Retina (tissue), 1 donor: ENCODE results near the gene RWDD3.
A peak's percentile ranks its signal among the peaks of the same experiment; 100 is the strongest.

Experiments used
- DNase-seq: peaks from one replicate; pipeline ENCODE4 v3.0.0-alpha.2; 2016

RWDD3 gene

GRCh38 chr1:95230768-95231191 is 3.2 kb upstream of the RWDD3 start:
- DNase-seq: no peak

DNA sequence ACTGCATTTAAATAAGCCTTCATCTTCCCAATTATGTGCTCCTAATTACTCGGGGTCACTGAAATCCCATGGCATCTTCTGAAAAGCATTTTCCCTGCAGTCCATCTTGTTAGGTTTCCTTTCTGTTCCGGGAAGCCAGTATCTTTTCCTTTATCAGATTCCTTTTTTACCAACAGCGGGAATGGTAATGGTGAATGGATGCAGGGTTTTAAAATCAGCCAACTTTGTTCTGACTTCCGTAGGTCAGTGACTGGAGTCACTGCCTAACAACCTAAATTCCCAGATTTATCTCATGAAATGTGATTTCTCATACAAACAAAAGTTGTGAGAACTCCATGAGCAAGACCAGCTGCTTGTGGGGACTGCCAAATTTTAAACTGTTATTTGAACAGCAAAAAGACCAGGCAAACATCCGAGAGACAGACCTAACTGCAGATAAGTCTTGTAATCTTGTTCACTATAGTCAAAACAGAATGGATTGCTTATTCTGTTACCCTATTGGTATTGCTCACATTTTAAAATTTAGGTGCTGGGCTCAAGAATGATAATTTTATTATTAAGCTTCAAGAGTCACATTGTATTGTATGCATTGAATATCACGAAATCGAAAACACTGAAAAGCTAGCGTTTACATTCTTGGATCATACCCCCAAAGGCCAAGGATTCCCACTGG is 1.2 kb upstream of the RWDD3 start:
- DNase-seq: peak; percentile 28

GRCh38 chr1:95233319-95233736 is 682 bp upstream of the RWDD3 start:
- DNase-seq: no peak

GRCh38 chr1:95236784-95237575 is 3.0 kb downstream of the RWDD3 start:
- peak; percentile 65 for DNase-seq

DNA sequence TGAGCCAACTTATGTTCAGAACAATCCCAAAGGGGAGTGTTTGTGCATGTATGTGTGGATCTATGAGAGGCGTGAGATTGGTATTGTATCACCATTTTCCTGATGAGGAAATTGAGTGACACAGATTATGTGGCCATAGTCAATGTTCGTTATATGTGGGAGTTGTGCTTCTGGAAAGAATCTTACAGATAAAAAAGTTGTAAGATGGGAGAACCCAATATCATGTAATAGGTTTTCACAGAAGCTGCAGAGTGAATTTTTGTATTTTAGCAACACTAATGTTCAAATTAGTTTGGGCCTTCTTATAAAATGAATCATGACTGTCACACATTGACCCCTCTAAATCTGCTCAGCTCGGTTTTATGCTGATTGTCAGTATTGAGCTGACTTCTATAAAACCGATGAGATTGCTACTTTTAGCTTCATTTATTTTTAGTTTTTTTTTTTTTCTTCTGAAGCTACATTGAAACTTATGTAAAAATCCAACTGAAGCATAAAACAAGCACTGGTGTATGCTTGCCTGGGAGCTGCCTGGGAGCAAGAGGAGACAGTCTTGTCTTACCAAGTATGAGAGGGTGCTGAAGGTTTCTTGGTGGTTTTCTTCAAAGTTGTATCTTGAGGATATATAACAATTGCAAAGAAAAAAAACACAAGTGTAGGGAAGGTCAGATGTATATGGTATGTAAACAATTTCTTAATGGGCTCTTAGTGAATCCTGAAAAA is 4.1 kb downstream of the RWDD3 start:
- DNase-seq: no peak

DNA sequence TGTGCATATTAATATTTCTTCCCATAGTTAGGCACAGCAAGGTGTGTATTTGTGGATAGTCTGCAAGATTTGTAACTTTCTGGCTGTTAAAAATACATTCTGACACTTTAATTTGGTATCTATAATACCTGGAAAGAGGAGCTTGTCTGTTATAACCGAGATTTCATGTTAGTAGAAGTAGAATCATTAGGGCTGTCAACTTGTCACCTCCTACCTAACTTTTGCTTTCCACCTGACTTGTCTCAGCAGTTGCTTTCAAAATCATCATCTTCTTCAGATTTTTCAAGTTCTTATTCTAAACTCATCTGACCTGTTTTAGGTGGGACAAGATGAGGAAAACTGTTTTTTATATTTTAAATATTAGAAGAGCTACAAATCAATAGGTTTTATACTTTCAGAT is 11.0 kb downstream of the RWDD3 start:
- no peak for DNase-seq

DNA sequence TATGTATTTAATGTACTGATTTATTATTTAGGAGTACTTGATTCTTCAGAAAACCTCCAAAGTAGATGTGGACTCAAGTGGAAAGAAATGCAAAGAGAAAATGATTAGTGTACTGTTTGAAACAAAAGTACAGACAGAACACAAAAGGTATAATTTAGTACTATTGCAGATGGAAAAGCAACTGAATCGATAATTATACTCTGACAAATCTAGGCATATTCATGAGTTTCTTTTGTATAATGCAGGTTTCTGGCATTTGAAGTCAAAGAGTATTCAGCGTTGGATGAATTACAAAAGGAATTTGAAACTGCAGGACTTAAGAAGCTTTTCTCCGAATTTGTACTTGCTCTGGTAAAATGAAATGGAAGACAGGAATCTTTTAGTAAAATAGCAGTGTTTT is 12.5 kb downstream of the RWDD3 start:
- DNase-seq: no peak

DNA sequence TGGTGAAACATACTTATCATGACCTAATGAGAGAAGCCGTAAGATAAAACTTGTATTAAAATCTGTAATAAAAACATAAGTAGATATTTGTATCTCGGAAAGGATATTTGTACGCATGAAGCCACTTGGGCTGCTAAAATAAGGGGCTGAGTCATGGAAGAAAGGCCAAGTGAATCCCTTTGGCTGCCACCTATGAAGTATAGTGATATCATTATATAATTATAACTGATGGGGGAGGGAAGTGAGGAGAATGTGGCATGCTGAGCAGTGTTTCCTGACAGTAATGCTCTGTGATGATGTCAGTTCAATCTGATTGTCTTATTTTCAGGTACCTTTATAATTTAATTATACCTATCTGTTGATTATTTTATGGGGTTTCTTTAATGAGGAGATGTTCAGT is 13.6 kb downstream of the RWDD3 start:
- DNase-seq: no peak

DNA sequence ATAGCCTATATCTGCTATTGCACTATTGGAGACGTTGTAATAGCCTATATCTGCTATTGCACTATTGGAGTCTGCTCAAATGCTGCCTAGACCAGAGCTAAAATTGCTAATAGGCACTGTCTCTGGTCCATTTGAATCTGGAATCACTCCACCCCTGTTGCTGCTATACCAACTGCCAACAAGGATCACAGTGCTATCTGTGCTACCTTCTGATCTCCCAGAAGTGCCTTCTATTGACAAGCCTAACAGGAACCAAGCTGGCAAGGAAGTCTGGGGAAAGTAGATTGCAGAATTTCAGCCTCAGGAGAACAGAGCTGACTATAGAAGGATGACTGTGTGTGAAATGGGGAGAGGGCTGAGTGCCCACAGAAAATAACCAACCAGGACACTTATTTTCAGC is 15.9 kb downstream of the RWDD3 start:
- DNase-seq: no peak

- no peak for DNase-seq
Measured at GRCh38 chr1:95252422-95252821, 18.4 kb downstream of the RWDD3 start.

DNA sequence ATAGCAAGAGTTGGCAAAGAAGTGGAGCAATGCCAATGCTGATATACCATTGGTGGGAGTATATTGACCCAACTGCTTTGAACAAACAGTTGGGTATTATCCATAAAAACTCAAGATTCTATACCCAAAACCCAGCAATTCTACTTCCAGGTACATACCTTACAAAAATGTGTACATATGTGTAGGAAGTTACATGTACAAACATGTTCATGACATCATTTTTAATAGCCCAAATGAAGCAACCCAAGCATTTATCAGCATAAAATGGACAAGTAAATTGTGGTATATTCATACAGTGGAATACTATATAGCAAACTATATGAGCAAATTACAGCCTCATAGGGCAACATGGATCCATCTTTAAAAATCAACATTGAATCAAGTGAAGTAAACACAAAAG is 20.9 kb downstream of the RWDD3 start:
- DNase-seq: no peak

GRCh38 chr1:95255826-95256225 is 21.8 kb downstream of the RWDD3 start:
- DNase-seq: no peak

GRCh38 chr1:95257758-95258157 is 23.7 kb downstream of the RWDD3 start:
- no peak for DNase-seq

- no peak for DNase-seq
Measured at GRCh38 chr1:95259245-95259644, 25.2 kb downstream of the RWDD3 start.

DNA sequence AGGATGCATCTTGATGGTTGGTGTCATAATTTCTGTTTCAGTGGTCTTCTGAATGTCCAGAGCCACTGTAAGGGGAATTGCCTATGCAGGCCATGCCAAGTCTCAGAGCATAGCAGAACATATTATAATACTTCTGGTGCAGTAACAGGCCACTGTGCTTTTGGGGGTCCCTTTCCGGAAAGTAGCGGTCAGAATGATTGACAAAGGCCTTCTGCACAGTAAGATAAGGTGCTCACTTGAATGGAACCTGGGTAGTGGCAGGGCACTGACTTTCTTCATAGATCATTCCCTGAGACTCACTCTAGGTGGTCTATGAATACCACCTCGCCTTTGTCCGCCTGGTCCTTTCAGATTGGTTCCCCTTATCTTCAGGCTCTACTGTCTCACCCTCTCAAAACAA is 28.9 kb downstream of the RWDD3 start:
- no peak for DNase-seq

DNA sequence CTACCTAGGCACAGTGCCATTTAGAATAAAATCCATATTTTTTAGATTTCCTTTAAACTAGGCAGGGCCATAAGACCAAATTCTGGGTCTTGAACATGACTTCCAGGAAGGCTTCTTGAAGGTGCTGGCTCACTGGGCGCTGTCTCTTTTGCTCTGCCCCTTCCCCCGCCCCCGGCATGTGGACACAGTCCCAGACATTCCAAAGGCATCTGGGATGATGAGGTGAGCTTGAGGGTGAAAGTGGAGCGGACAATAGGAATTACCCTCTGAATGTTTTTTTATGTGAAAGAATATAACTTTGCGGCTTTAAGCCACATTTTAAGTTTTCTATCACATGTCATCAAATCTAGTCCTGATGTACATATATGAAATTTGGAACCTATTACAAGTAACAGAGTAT is 29.4 kb downstream of the RWDD3 start:
- DNase-seq: no peak

GRCh38 chr1:95265106-95265505 is 31.1 kb downstream of the RWDD3 start:
- DNase-seq: no peak

DNA sequence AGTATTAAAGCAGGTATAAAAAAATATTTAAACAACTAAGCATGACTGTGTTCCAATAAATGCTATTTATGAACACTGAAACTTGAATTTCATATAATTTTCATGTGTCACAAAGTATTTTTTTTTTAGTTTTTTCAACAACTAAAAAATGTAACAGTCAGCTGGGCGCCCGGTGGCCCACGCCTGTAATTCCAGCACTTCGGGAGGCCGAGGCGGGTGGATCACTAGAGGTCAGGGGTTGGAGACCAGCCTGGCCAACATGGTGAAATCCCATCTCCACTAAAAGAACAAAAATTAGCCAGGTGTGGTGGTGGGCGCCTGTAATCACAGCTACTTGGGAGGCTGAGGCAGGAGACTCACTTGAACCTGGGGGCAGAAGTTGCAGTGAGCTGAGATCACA is 42.4 kb downstream of the RWDD3 start:
- DNase-seq: no peak

GRCh38 chr1:95278173-95279006 is 44.4 kb downstream of the RWDD3 start:
- no peak for DNase-seq

DNA sequence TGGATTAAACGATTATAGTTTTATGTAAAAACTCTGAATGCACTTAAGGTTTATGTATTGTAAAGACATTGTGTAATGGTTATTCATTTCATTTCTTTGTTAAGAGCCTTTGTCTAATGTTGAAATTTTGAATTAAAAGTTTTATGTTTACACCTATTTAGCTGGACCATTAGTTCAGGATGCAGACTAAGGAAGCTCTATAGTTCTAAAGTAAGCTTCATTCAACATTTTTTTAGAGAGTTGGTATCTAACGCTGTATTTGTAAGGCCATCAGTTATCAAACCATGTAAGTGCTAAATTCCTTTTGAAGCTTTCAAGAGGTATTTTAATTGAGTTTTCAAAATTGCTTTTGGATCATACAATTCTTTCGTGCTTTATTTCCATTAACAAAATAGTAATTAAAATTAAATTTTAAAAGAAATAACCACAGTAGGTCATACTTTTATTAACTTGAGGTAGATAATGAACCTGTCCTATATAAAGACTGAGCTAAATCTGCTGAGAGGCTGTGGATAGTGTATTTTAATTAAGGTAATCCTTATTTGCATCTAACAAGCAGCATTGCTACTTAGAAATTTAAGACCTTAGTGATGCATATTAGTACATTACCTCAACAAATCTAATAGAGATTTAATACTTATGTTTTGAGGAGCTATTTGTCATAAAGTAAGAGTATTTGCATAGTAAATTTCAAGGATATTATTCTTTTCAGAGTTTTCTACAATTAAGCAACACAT is 47.9 kb downstream of the RWDD3 start:
- no peak for DNase-seq

- DNase-seq: no peak
Measured at GRCh38 chr1:95282518-95282895, 48.5 kb downstream of the RWDD3 start.

DNA sequence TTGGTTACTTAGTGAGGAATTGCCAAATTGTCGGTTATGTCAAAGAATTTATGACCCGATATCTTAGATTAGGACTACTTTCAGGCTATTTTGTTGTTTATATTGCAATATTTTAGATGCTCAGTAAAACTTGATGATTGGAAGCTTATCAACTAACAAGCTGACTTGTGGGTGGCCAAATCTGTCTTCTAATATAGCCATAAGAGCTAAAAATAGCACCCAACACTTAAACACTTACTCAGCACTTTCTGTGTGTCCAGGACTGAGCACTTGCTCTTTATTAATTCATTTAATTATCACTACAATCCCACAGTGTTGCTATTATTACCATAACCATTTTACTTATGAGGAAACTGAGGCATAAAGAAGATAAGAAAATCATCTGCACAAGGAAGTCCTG is 50.4 kb downstream of the RWDD3 start:
- no peak for DNase-seq
